ENCODE measurements around the gene SMURF1. TPM values are rescaled to one million over a fixed set of nuclear protein-coding genes. Genes with fewer than 3 reads are reported as not detected.
"Not testable (repeated sequence)": the region's sequence is repeated elsewhere in the genome, so short reads cannot be mapped to it uniquely, and the experiment has no call there.

SMURF1 gene
- total RNA-seq (2014; rRNA removed; shearing (Covaris generic)) = 14.6 and 19.0 TPM in 2 replicates

DNA sequence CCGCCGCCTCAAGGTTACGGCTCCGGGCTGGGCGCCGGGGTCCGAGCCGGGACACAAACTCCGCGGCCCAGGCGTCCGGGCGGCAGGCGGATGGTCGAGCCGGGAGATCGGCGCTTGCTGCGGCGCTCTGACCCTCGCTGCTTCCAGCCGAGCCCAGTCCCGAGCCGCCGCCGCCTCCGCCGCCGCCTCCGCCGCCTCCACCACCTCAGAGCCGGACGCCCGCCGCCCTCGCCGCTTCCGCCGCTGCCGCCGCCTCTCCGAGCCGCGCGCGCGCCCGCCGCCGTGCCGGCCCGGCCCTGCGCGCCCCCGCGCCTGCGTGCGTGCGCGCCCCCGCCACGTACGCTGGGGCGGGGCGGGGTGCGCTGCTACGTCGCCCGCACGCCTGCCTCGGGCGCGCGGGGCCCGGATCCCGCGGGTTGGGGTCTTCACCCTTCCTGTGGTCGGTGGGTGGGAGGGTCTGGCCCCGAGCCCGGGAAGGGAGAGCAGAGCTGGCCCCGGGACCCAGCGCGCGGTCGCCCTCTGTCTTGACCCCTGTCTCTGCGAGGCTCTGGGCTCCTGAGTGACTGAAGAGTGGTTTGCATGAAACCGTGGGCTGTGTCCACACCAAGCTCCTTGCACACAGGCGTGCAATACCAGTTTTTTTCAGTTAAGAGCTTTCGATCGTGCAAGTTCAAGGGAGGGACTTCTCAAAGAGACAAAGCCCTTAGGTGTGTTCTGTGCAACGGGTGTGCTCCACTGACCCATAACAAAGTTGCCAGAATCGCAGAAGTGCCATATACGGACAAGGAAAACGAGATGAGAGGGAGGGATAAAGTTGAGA is at the start of gene SMURF1:
TSS of gene SMURF1 (minus strand) at position 256 of the 820 bp plus-strand sequence. CDS start 328 bp downstream, outside the sequence.
- peak; percentile 32 for DNase-seq (ENCODE audit: low spot score)

GRCh38 chr7:99191869-99192596 is 48.1 kb upstream of the SMURF1 start:
- no peak for DNase-seq (ENCODE audit: low spot score)

GRCh38 chr7:99190359-99191009 is 46.6 kb upstream of the SMURF1 start:
- no peak for DNase-seq (ENCODE audit: low spot score)

GRCh38 chr7:99189222-99189621 is 45.3 kb upstream of the SMURF1 start:
- DNase-seq (ENCODE audit: low spot score) = no peak

DNA sequence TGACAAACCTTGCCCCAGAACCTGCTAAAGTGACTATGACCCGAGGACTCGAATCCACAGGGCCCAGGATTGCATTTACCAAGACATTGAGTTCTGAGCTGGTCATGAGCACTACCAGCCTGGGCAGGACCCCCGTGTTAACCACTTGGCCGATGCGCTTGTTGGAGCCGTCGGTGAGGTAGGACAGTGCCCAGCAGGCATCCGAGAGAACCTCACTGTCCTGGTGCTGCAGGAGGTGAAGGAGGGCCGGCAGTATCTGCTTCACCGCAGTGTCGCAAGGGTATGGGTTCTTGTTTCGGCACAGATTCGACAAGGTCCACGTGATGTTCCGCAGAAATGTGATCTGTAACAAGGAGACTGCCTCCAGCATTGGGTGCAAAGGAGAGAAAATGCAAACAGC is 44.3 kb upstream of the SMURF1 start:
- no peak for DNase-seq (ENCODE audit: low spot score)

DNA sequence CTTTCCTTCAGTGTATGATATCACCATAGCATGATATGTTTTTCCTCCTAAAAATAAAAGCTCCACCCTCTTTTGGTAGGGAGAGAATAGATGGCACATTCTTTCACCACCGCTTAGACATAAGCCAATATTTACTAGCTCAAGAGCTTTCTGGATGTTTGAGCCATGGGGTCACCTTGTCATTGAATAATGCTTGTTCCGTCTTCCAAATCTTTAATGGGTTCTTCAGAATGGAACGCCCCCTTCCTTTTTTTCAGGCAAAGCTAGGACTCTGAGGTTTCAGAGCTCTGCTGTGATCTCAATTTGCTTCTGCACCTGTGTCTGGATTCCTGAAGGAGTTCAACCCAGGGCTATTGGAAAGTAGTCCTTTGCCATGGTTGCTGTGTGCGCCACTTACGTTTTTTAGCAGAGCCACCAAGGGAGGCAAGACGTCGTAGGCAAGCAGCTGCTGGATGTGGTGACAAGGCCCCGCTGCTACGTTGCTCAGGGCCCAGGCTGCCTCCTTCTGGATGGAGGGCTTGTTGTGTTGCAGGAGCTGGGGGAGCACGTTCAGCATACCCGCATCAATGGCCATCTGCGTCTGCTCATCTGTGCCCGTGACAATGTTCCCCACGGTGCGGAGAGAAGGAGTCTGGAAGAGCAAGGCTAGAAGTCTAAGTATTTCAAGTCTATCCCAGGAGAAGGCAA is 40.8 kb upstream of the SMURF1 start:
- no peak for DNase-seq (ENCODE audit: low spot score)

DNA sequence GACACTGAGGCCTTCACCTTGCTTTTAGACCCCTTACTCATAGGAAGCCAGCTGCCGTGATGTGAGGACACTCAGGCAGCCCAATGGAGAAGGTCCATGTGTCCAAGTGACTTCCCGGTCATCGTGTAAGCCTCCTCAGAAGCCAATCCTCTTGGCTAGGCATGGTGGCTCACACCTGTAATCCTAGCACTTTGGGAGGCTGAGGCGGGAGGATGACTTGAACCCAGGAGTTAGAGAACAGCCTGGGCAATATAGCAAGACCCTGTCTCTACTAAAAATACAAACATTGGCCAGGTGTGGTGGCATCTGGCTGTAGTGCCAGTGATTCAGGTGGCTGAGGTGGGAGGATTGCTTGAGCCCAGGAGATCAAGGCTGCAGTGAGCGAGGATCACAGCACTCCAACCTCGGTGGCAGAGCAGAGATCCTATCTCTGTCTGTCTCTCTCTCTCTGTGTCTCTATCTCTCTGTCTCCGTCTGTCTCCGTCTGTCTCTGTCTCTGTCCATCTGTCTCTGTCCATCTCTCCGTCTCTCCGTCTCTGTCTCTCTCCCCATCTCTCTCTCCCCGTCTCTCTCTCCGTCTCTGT is 36.3 kb upstream of the SMURF1 start:
- no peak for DNase-seq (ENCODE audit: low spot score)

- DNase-seq (ENCODE audit: low spot score) = no peak
Measured at GRCh38 chr7:99177165-99177564, 33.3 kb upstream of the SMURF1 start.

DNA sequence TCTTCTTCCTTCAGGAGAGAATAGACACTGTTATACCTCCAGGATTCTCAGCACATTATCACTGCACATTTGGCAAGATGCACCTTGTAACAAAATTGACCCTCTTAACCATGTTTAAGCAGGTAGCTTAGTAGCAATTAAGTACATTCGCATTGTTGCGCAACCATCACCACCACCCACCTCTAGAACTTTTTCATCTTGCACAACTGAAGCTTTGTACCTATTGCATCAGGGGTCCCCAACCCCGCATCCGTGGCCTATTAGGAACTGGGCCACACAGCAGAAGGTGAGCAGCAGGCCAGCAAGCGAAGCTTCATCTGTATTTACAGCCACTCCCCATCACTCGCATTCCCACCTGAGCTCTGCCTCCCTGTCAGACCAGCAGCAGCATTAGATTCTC is 29.9 kb upstream of the SMURF1 start:
- DNase-seq (ENCODE audit: low spot score) = no peak

DNA sequence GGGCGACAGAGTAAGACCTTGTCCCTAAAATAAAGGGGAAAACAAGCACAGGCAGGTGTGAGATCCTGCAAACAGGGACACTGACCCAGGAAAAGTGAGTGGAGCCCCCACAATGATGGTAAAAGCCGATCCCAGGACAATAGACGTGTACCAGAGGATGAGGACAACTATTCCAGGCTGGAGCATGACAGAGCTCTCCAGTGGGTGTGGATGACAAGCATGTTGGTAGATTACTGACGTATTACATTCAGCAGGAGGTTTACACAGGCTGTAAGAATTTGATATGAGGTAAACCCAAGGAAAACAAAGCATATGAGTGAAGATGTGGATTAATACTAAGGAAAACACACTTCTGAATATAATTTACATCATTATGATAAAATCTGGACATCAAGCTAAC is 27.8 kb upstream of the SMURF1 start:
- DNase-seq (ENCODE audit: low spot score) = no peak

- no peak for DNase-seq (ENCODE audit: low spot score)
Measured at GRCh38 chr7:99170730-99171074, 26.8 kb upstream of the SMURF1 start.

- DNase-seq (ENCODE audit: low spot score) = no peak
Measured at GRCh38 chr7:99170065-99170729, 26.3 kb upstream of the SMURF1 start.

- no peak for DNase-seq (ENCODE audit: low spot score)
Measured at GRCh38 chr7:99167072-99167471, 23.2 kb upstream of the SMURF1 start.

GRCh38 chr7:99165816-99166215 is 21.9 kb upstream of the SMURF1 start:
- no peak for DNase-seq (ENCODE audit: low spot score)

- DNase-seq (ENCODE audit: low spot score) = not testable (repeated sequence)
Measured at GRCh38 chr7:99163669-99164068, 19.8 kb upstream of the SMURF1 start.

GRCh38 chr7:99156649-99157048 is 12.7 kb upstream of the SMURF1 start:
- DNase-seq (ENCODE audit: low spot score) = no peak

GRCh38 chr7:99155211-99155610 is 11.3 kb upstream of the SMURF1 start:
- DNase-seq (ENCODE audit: low spot score) = no peak

DNA sequence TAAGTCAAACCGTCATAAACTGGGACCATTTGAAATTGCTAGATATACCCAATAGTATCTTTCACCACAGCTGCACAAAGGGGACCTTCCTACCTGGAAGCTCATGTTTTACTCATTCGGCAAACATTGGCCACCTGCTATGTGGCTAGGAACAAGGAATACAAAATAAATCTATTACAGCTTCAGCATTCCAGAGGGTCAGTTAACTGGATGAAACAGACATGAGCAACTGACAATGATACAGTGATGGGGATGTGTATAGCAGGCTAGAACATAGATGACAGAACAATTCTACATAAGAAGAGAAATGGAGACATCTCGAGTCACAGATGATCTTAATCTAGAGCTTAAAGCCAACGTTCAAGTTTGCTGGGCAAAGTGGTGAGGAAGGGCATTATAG is 3.1 kb upstream of the SMURF1 start:
- DNase-seq (ENCODE audit: low spot score) = no peak

DNA sequence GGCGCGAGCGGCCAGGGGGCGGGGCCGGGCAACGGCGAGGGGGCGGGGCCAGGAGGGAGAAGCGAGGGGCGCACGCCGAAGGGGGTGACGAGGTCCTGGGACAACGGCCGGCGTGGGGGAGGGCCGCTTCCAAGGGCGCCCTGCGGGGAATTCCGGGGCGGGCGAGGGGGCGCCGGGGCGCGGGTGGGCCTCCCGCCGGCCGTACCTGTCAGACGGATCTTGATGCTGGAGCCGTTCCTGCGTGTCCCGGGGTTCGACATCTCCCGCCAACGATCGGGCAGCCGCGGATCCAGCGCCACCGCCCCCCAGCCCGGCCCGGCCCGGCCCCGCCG is 421 bp downstream of the SMURF1 start:
- DNase-seq (ENCODE audit: low spot score) = no peak

DNA sequence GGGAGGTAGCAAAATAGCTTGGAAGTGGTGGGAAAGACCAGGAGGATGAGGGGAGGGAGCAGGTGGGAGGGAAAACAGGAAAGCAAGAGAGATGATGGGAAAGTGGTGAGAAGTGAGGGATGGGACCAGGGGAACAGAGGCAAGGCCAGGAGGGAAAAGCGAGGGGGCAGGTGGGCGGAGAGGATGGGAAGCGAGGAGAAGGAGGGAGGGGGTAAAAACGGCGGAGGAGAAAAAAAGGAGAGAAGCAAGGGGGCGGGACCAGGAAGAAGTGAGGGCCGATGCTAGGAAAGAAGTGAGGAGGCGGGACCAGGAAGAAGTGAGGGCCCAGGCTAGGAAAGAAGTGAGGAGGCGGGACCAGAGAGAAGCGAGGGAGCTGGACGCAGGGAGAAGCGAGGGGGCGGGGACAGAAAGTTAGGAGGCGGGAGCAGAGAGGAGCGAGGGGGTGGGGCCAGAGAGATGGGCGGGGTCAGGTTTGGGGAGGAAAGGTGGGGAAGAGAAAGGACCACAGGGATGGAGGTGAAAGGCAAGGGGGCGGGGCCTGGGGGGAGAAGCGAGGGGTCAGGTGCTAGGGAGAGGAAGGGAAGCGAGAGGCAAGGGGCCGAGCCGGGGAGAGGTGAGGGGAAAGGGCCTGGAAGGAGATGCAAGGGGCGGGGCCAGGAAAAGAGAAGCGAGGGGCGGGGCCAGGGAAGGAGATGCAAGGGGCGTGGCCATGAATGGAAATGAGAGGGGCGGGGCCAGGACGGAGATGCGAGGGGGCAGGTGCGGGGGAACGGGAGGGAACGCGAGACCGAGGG is 984 bp downstream of the SMURF1 start:
- peak; percentile 97 for DNase-seq (ENCODE audit: low spot score)

Data from H4 (cell line).